GM04504 (cell line): Measurements from ENCODE around the gene CCDC124.
A peak's percentile ranks its signal among the peaks of the same experiment; 100 is the strongest.

ENCODE experiments used
- DNase-seq: peaks from one replicate; pipeline ENCODE4 v3.0.0-alpha.2; 2012; ENCODE audit warnings: low read depth

Gene CCDC124

GRCh38 chr19:17936379-17936778 lies 3.6 kb downstream of the CCDC124 start:
- DNase-seq, result no peak

- DNase-seq, result no peak
Observed at GRCh38 chr19:17937371-17937900, 4.6 kb downstream of the CCDC124 start.

GRCh38 chr19:17938092-17938845 lies 5.5 kb downstream of the CCDC124 start:
- DNase-seq, result peak; percentile 73

GRCh38 chr19:17942181-17942580 lies 9.4 kb downstream of the CCDC124 start:
- no peak for DNase-seq

- DNase-seq, result no peak
Observed at GRCh38 chr19:17942582-17943273, 9.9 kb downstream of the CCDC124 start.

- DNase-seq, result no peak
Observed at GRCh38 chr19:17943274-17944221, 10.7 kb downstream of the CCDC124 start.

GRCh38 chr19:17944301-17944700 lies 11.5 kb downstream of the CCDC124 start:
- DNase-seq, result peak; percentile 71

GRCh38 chr19:17946965-17947784 lies 14.4 kb downstream of the CCDC124 start:
- no peak for DNase-seq

GRCh38 chr19:17947815-17948513 lies 15.1 kb downstream of the CCDC124 start:
- peak; percentile 78 for DNase-seq

GRCh38 chr19:17948514-17948900 lies 15.7 kb downstream of the CCDC124 start:
- no peak for DNase-seq

- DNase-seq, result no peak
Observed at GRCh38 chr19:17948931-17949930, 16.4 kb downstream of the CCDC124 start.

- no peak for DNase-seq
Observed at GRCh38 chr19:17949956-17950309, 17.1 kb downstream of the CCDC124 start.

- no peak for DNase-seq
Observed at GRCh38 chr19:17950310-17951156, 17.7 kb downstream of the CCDC124 start.

GRCh38 chr19:17951157-17951989 lies 18.6 kb downstream of the CCDC124 start:
- no peak for DNase-seq

- no peak for DNase-seq
Observed at GRCh38 chr19:17951990-17952976, 19.5 kb downstream of the CCDC124 start.

GRCh38 chr19:17953316-17953801 lies 20.5 kb downstream of the CCDC124 start:
- DNase-seq, result no peak
